Epithelial cell of esophagus (primary cell): ENCODE measurements around the gene NCSTN.

ENCODE experiments used
- DNase-seq: peaks from one replicate; pipeline ENCODE4 v3.0.0; 2010; ENCODE audit warnings: low read depth
- H3K4me3 ChIP-seq: 2 replicates; pipeline ENCODE4 v1.5.1; 2011; ENCODE audit warnings: mild to moderate bottlenecking, low read length, control low read depth
- TF ChIP-seq, protein P1 (sequence below): IDR thresholded peaks from 2 replicates; pipeline ENCODE4 v1.5.1; 2011; ENCODE audit warnings: low read depth, mild to moderate bottlenecking, low read length, control low read depth, inconsistent platforms; ENCODE audit not compliant: insufficient read depth; ENCODE audit errors: missing control alignments

The NCSTN gene

GRCh38 chr1:160400223-160400645 lies 57.1 kb downstream of the NCSTN start, which contains the start of gene VANGL2:
VANGL2 (plus strand) TSS chr1:160400564; CDS start chr1:160415838, 15,274 bp downstream.
- peak; percentile 73 for DNase-seq
- H3K4me3 ChIP-seq = peak within 1 kb of the TSS; percentile 77
- TF ChIP-seq, protein P1, sequence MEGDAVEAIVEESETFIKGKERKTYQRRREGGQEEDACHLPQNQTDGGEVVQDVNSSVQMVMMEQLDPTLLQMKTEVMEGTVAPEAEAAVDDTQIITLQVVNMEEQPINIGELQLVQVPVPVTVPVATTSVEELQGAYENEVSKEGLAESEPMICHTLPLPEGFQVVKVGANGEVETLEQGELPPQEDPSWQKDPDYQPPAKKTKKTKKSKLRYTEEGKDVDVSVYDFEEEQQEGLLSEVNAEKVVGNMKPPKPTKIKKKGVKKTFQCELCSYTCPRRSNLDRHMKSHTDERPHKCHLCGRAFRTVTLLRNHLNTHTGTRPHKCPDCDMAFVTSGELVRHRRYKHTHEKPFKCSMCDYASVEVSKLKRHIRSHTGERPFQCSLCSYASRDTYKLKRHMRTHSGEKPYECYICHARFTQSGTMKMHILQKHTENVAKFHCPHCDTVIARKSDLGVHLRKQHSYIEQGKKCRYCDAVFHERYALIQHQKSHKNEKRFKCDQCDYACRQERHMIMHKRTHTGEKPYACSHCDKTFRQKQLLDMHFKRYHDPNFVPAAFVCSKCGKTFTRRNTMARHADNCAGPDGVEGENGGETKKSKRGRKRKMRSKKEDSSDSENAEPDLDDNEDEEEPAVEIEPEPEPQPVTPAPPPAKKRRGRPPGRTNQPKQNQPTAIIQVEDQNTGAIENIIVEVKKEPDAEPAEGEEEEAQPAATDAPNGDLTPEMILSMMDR = no peak

DNA sequence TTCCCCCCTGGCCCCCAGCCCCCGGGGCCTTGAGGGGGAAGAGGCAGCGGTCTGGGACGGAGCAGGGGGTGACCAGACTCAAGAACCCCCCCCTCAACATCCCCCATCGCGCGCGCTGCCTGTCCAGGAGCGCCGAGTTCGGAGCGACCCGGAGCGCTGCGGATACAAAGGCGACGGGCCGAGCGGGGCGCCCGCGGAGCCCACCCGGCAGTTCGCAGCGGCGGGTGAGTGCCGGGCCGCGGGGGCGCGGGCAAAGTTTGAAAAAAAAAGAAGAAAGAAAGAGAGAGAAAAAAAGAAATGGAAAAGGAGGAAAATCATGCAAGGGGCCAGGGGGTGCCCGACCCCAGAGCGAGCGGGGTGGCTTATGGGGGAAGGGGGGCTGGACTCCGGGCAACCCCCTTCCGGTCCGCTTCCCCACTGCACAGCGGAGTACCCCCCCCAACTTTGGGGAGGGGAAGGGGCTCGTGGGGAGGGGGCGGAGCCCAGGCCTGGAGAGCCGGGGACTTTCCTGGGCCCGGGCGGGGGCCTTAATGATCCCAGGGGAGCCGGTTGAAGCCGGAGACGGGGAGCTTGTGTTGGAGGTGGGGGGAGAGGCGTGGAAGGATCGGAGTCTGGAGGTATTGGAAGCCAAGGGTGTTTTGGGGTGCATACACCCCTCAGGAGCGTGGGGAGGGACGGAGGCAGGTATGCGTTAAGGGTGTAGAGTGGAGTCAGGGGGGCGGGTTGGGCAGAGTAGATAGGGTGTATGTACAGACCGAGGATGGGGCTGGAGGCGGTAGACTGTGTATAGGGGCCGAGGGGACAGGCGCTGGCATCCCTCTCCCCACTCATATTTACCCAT lies 57.7 kb downstream of the NCSTN start:
- TF ChIP-seq, protein P1 = no peak
- peak overlapping the region; percentile 77 for H3K4me3 ChIP-seq
- DNase-seq = no peak

- no peak for DNase-seq
- peak overlapping the region; percentile 77 for H3K4me3 ChIP-seq
- TF ChIP-seq, protein P1 = no peak
Observed at GRCh38 chr1:160401487-160401805, 58.3 kb downstream of the NCSTN start.

GRCh38 chr1:160402001-160402795 lies 59.0 kb downstream of the NCSTN start:
- no peak for DNase-seq
- TF ChIP-seq, protein P1 = no peak
- H3K4me3 ChIP-seq = peak overlapping the region; percentile 77

DNA sequence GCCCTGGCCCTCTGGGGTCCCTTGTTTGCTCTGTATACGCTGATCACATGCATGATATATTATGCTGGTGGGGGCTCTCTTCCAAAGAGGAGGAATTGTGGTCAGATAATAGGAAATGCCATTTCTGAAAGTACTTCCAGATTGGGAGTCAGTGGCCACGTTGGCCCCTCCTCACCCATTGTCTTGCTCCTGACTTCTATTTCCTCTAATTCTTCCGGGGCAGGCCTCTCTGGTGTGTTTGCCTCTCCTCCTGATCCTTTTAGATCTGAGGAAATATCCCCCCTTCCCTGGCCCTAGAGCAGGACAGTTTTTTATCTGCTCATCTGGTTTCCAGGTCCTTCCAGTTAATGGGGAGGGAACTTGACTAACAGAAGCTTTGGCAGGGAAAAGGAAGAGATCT lies 60.1 kb downstream of the NCSTN start:
- TF ChIP-seq, protein P1 = no peak
- no peak for DNase-seq
- no peak overlapping the region for H3K4me3 ChIP-seq

DNA sequence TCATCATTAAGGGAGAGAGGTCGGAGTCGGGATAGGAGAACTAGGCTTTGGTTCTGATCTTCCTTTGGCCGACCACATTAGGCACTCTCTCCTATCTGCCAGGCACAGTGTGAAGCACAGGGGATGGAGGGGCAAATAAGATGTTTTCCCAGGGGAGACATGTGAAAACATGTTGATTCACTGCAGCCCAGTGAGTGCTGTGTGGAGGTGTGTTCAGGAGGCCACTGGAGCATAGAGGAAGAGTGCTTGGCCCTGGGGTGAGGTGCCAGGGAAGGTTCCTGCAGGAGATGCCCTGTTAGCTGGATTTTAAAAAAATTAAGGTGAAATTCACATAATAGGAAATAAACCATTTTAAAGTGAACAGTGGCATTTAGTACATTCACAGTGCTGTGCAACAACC lies 60.9 kb downstream of the NCSTN start:
- DNase-seq = no peak
- TF ChIP-seq, protein P1 = no peak
- H3K4me3 ChIP-seq = peak overlapping the region; percentile 31
